Mesenchymal stem cell (in vitro differentiated cells and primary cell): ENCODE data around the gene AP2S1.

Source experiments
- DNase-seq: peaks from one replicate; pipeline ENCODE4 v3.0.0-alpha.2; 2013
- H2AFZ ChIP-seq: one replicate; pipeline ENCODE4 v1.6.1; 2013; ENCODE audit warnings: low read depth, mild to moderate bottlenecking, control low read depth, inconsistent platforms, low read length, moderate library complexity
- H2AK5ac ChIP-seq: 2 replicates; pipeline ENCODE4 v1.6.1; 2013; ENCODE audit warnings: low read length, moderate library complexity, mild to moderate bottlenecking, inconsistent platforms; ENCODE audit not compliant: severe bottlenecking
- H2BK120ac ChIP-seq: one replicate; pipeline ENCODE4 v1.6.1; 2013; ENCODE audit warnings: low read depth, mild to moderate bottlenecking, inconsistent platforms, low read length, moderate library complexity
- H2BK12ac ChIP-seq, 2 experiments: one replicate each; pipeline ENCODE4 v1.6.1; 2013; ENCODE audit warnings: inconsistent platforms in 2 of 2, low read length in 2 of 2, mild to moderate bottlenecking in 2 of 2, moderate library complexity in 2 of 2, control low read depth in 1 of 2
- H2BK15ac ChIP-seq: one replicate; pipeline ENCODE4 v1.6.1; 2013; ENCODE audit warnings: mild to moderate bottlenecking, low read depth, inconsistent platforms; ENCODE audit not compliant: poor library complexity, severe bottlenecking
- H2BK5ac ChIP-seq: 2 replicates; pipeline ENCODE4 v1.6.1; 2013; ENCODE audit warnings: low read depth, mild to moderate bottlenecking, low read length, control low read depth, inconsistent platforms; ENCODE audit not compliant: poor library complexity, severe bottlenecking
- H3K14ac ChIP-seq, 2 experiments: one replicate each; pipeline ENCODE4 v1.6.1; 2013; ENCODE audit warnings: inconsistent platforms in 2 of 2, low read length in 2 of 2, control low read depth in 1 of 2, mild to moderate bottlenecking in 1 of 2, moderate library complexity in 1 of 2
- H3K18ac ChIP-seq, 2 experiments: one replicate each; pipeline ENCODE4 v1.6.1; 2013; ENCODE audit warnings: inconsistent platforms in 2 of 2, low read length in 2 of 2, control low read depth in 1 of 2, low read depth in 1 of 2, mild to moderate bottlenecking in 1 of 2
- H3K23ac ChIP-seq, 2 experiments: one replicate each; pipeline ENCODE4 v1.6.1; 2013; ENCODE audit warnings: inconsistent platforms in 2 of 2, low read length in 2 of 2, mild to moderate bottlenecking in 2 of 2, moderate library complexity in 2 of 2, control low read depth in 1 of 2
- H3K27ac ChIP-seq: 2 replicates; pipeline ENCODE4 v1.5.1; 2013; ENCODE audit warnings: mild to moderate bottlenecking, moderate library complexity, low read length, control low read depth, inconsistent platforms; ENCODE audit not compliant: poor library complexity, severe bottlenecking
- H3K27me3 ChIP-seq, 2 experiments: 2 replicates each; pipeline versions ENCODE4 v1.6.1 to v1.7.0; 2013; ENCODE audit warnings: low read length in 2 of 2, mild to moderate bottlenecking in 2 of 2, moderate library complexity in 2 of 2, control low read depth in 1 of 2, inconsistent platforms in 1 of 2; ENCODE audit not compliant: control insufficient read depth in 1 of 2, insufficient read depth in 1 of 2
- H3K36me3 ChIP-seq, 2 experiments: 2 replicates each; pipeline versions ENCODE4 v1.6.1 to v1.7.0; 2013; ENCODE audit warnings: low read length in 2 of 2, control low read depth in 1 of 2, inconsistent platforms in 1 of 2, low read depth in 1 of 2, mild to moderate bottlenecking in 1 of 2; ENCODE audit not compliant: insufficient read depth in 2 of 2, control insufficient read depth in 1 of 2
- H3K4ac ChIP-seq, 2 experiments: one replicate each; pipeline ENCODE4 v1.6.1; 2013; ENCODE audit warnings: inconsistent platforms in 2 of 2, low read length in 2 of 2, mild to moderate bottlenecking in 2 of 2, moderate library complexity in 2 of 2, control low read depth in 1 of 2, low read depth in 1 of 2
- H3K4me1 ChIP-seq: 2 replicates; pipeline ENCODE4 v1.6.1; 2013; ENCODE audit warnings: low read depth, low read length, control low read depth; ENCODE audit not compliant: control insufficient read depth, insufficient read depth
- H3K4me2 ChIP-seq: 2 replicates; pipeline ENCODE4 v1.6.1; 2013; ENCODE audit warnings: low read length, mild to moderate bottlenecking, inconsistent platforms; ENCODE audit not compliant: poor library complexity, severe bottlenecking
- H3K4me3 ChIP-seq, 2 experiments: 2 replicates each; pipeline versions ENCODE4 v1.5.1 to v1.7.0; 2013; ENCODE audit warnings: low read length in 2 of 2, mild to moderate bottlenecking in 2 of 2, control low read depth in 1 of 2, low read depth in 1 of 2; ENCODE audit not compliant: insufficient read depth in 1 of 2
- H3K79me1 ChIP-seq: replicated peaks from 2 replicates; pipeline ENCODE4 v1.6.1; 2013; ENCODE audit warnings: mild to moderate bottlenecking, control low read depth, low read length, inconsistent platforms; ENCODE audit not compliant: poor library complexity, severe bottlenecking
- H3K9ac ChIP-seq: 2 replicates; pipeline ENCODE4 v1.7.0; 2013; ENCODE audit warnings: mild to moderate bottlenecking, low read length, moderate library complexity
- H3K9me3 ChIP-seq: 2 replicates; pipeline ENCODE4 v1.7.0; 2013; ENCODE audit warnings: mild to moderate bottlenecking, low read length; ENCODE audit not compliant: control insufficient read depth
- H4K8ac ChIP-seq: one replicate; pipeline ENCODE4 v1.6.1; 2013; ENCODE audit warnings: inconsistent platforms, mild to moderate bottlenecking, low read length, moderate library complexity
- H4K91ac ChIP-seq: one replicate; pipeline ENCODE4 v1.6.1; 2013; ENCODE audit warnings: mild to moderate bottlenecking, low read length, inconsistent platforms
- WGBS: methylation state at CpG from one replicate; pipeline ENCODE4 v1.1.7; 2013; ENCODE audit warnings: mixed read lengths; 5-methylcytosine and 5-hydroxymethylcytosine counted together

The AP2S1 gene

GRCh38 chr19:46862503-46862834 lies 11.8 kb upstream of the AP2S1 start:
- 11% methylated on average over 9 of the region's 9 CpGs for WGBS
- Histone ChIP-seq H4K91ac (no peak overlapping the region), H3K23ac (no peak overlapping the region), H3K79me1 (peaks cover 4% of the 10 kb centered on the region), H3K36me3 (no peaks in the 10 kb centered on the region), H3K14ac (no peak overlapping the region), H2BK12ac (no peak overlapping the region), H3K4me1 (peaks cover 23% of the 10 kb centered on the region), H3K18ac (no peak overlapping the region), H2BK15ac (no peak overlapping the region), H3K9me3 (no peaks in the 10 kb centered on the region), H4K8ac (no peak overlapping the region), H3K4me3 (peak overlapping the region in 1 of 2 experiments; percentile 90), H2BK120ac (no peak overlapping the region), H3K27ac (peak overlapping the region; percentile 44), H2BK5ac (no peak overlapping the region), H3K27me3 (no peaks in the 10 kb centered on the region), H3K9ac (peak overlapping the region; percentile 93), H3K4me2 (peak overlapping the region; percentile 58), H2AK5ac (no peak overlapping the region), H2AFZ (no peak overlapping the region), H3K4ac (no peak overlapping the region)
- peak; percentile 57 for DNase-seq

DNA sequence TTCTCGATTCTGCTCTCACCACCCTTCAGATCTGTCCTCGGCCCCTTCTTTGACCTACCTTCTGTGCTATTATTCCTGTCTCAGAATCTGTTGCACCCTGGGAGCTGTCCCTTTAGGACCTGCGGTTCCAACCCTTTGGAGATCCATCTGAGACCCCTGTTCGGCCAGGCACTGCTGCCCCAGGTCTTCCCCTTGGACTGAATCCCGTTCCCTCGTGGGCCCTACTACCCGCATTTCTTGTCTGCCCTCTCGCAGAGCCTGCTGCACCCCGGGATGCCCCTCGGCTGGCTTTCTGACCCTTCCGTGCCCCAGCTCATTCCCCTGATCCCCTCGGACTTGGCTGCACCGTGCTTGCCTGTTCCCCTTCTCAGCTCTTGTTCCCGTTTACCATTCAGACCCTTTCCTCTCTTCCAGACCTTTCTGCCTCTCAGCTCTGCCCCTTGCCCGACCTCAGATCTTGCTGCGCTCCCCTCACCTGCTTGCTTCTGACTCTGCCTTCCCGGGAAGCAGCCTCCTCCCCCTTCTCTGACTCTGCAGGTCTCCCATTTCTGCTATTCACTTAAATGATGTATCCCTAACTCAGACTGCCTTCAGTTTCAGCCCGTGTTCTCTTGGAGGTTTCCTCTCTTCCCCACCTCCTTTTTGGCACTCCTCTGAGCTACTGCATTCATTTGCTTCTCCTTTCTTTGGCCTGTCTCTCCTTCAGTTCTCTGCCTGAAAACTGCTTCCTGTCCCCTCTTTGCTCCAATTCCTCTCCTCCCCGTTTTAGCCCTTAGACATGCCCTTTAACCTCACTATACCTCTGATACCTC lies 11.3 kb upstream of the AP2S1 start:
- Histone ChIP-seq H2BK5ac (no peak overlapping the region), H3K27me3 (no peaks in the 10 kb centered on the region), H4K91ac (peak overlapping the region; percentile 18), H4K8ac (no peak overlapping the region), H2BK12ac (peak overlapping the region in 1 of 2 experiments; percentile 66), H2BK15ac (no peak overlapping the region), H3K4ac (peak overlapping the region in 1 of 2 experiments; percentile 78), H3K36me3 (no peaks in the 10 kb centered on the region), H3K14ac (peak overlapping the region; percentile 94 to 96), H3K18ac (peak overlapping the region; percentile 84 to 88), H3K23ac (peak overlapping the region in 1 of 2 experiments; percentile 83), H3K27ac (peak overlapping the region; percentile 56), H2BK120ac (peak overlapping the region; percentile 80), H3K79me1 (peaks cover 4% of the 10 kb centered on the region), H3K9me3 (no peaks in the 10 kb centered on the region), H3K4me2 (peak overlapping the region; percentile 58), H3K9ac (peak overlapping the region; percentile 93), H3K4me1 (peaks cover 23% of the 10 kb centered on the region), H2AFZ (no peak overlapping the region), H2AK5ac (no peak overlapping the region), H3K4me3 (peak overlapping the region; percentile 90 to 94)
- WGBS: under 1% methylated on average over 19 of the region's 19 CpGs
- peak; percentile 58 for DNase-seq

DNA sequence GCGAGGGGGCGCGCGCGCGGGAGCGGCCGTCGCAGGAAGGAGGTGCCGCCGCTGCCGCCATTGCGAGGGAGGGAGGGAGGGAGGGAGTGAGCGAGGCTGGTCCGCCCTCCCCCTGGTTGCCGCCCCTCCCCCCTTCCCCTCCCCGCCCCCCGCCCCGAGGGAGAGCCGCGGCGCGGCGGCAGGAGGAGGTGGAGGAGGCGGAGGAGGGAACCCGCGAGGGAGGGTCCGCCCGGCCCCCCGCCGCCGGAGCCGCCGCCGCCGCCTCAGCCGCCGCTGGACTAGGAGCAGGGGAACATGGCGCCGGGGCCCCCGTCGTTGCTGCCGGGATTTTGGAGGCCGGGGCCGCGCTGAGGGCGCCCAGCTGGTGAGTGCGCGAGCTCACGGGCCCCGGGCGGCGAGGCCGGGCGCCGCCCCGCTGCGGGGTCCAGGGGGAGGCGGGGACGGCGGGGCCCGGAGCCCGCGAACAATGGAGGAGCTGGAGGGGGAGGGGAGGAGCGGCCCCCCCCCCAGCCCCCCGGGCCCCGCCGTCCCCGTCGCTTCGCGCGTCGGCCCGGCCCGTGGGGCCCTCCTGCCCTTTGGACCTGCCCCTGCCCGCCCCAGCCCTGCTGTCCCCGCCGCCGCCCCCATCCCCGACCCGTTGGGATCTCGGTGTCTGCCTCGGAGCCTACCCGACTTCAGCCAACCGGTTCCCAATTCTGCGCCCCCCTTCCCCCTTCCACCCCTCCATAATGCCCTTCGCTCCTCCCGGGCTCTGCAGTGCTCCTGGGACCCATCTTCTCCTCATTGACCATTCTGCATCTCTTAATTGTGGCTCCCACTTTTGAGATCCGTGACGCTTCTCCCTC lies 10.4 kb upstream of the AP2S1 start, which contains the start of gene ARHGAP35:
Gene ARHGAP35, plus strand, starts transcription at position 152 of the 845 bp plus-strand sequence. CDS start 57,679 bp downstream, outside the sequence.
- Histone ChIP-seq H3K9ac (peak within 1 kb of the TSS; percentile 95), H2BK5ac (peak within 1 kb of the TSS; percentile 95), H2BK120ac (peak within 1 kb of the TSS; percentile 97), H2BK15ac (peak within 1 kb of the TSS; percentile 99), H3K4ac (peak within 1 kb of the TSS; percentile 95), H3K4me1 (peaks cover 25% of the 10 kb centered on the region), H3K14ac (peak within 1 kb of the TSS; percentile 94 to 99), H4K91ac (peak within 1 kb of the TSS; percentile 99), H3K18ac (peak within 1 kb of the TSS; percentile 100), H2AFZ (peak within 1 kb of the TSS; percentile 83), H3K27ac (peak within 1 kb of the TSS; percentile 91), H3K79me1 (peaks cover 4% of the 10 kb centered on the region), H3K23ac (peak within 1 kb of the TSS; percentile 96 to 98), H3K4me3 (peak within 1 kb of the TSS; percentile 90 to 94), H4K8ac (peak within 1 kb of the TSS; percentile 98), H3K4me2 (peak within 1 kb of the TSS; percentile 73), H3K36me3 (no peaks in the 10 kb centered on the region), H3K9me3 (no peaks in the 10 kb centered on the region), H2AK5ac (peak within 1 kb of the TSS; percentile 24), H3K27me3 (no peaks in the 10 kb centered on the region), H2BK12ac (peak within 1 kb of the TSS in 1 of 2 experiments; percentile 80)
- WGBS: under 1% methylated on average over 22 of the region's 91 CpGs
- DNase-seq: no peak
